Astrocyte (in vitro differentiated cells and primary cell): ENCODE results near the gene CCDC69.

Experiments
- CTCF ChIP-seq: IDR thresholded peaks from 2 replicates; pipeline ENCODE4 v1.5.1; 2011; ENCODE audit warnings: low read depth, mild to moderate bottlenecking, inconsistent platforms, low read length, moderate library complexity; ENCODE audit not compliant: insufficient read depth
- EZH2 ChIP-seq: IDR thresholded peaks from 2 replicates; pipeline ENCODE4 v1.6.1; 2012; ENCODE audit warnings: mild to moderate bottlenecking, low read length, inconsistent platforms; ENCODE audit not compliant: insufficient read depth

GRCh38 chr5:151233616-151234085, 9.8 kb upstream of the CCDC69 start:
- no peak for TF ChIP-seq CTCF
- no peak for TF ChIP-seq EZH2
